SK-N-SH treated with all-trans-retinoic acid at 6 μM for 48 hours (cell line): ENCODE results near the gene SEC23A.
"Not testable (repeated sequence)": the region's sequence is repeated elsewhere in the genome, so short reads cannot be mapped to it uniquely, and the experiment has no call there.

Source experiments
- ATAC-seq: fragments of 200-7000 bp; cut with Tn5 transposase; 3 replicates; pipeline ENCODE4 v1.9.1; 2020; ENCODE audit warnings: mild to moderate bottlenecking, moderate library complexity
- ARNTL ChIP-seq: fragments of 450-650 bp; formaldehyde crosslinking; IDR thresholded peaks from 2 replicates; pipeline ENCODE4 v1.5.0; 2020; ENCODE audit warnings: low read depth, mild to moderate bottlenecking, moderate library complexity, borderline replicate concordance
- BACH2 ChIP-seq: fragments of 250-450 bp; sonication (Bioruptor Pico); IDR thresholded peaks from 2 replicates; pipeline ENCODE4 v1.9.0; 2021; ENCODE audit warnings: mild to moderate bottlenecking, borderline replicate concordance
- CREB5 ChIP-seq: fragments of 250-450 bp; sonication (Bioruptor Pico); IDR thresholded peaks from 2 replicates; pipeline ENCODE4 v1.5.1; 2020; ENCODE audit warnings: low read depth, mild to moderate bottlenecking, moderate library complexity
- CSDC2 ChIP-seq: fragments of 250-450 bp; sonication (Bioruptor Pico); IDR thresholded peaks from 2 replicates; pipeline ENCODE4 v1.5.0; 2020; ENCODE audit warnings: mild to moderate bottlenecking, moderate library complexity
- CSRNP3 ChIP-seq: fragments of 250-450 bp; sonication (Bioruptor Pico); IDR thresholded peaks from 2 replicates; pipeline ENCODE4 v1.5.1; 2021; ENCODE audit warnings: mild to moderate bottlenecking, moderate library complexity
- ESRRG ChIP-seq: fragments of 250-450 bp; sonication (Bioruptor Pico); IDR thresholded peaks from 2 replicates; pipeline ENCODE4 v1.6.1; 2021; ENCODE audit warnings: mild to moderate bottlenecking
- GLIS3 ChIP-seq: fragments of 250-450 bp; sonication (Bioruptor Pico); IDR thresholded peaks from 2 replicates; pipeline ENCODE4 v1.5.0; 2020; ENCODE audit warnings: mild to moderate bottlenecking, moderate library complexity
- ISL1 ChIP-seq: fragments of 250-450 bp; sonication (Bioruptor Pico); IDR thresholded peaks from 2 replicates; pipeline ENCODE4 v2.1.2; 2022; ENCODE audit warnings: mild to moderate bottlenecking, moderate library complexity
- OSR1 ChIP-seq: fragments of 250-450 bp; sonication (Bioruptor Pico); IDR thresholded peaks from 2 replicates; pipeline ENCODE4 v1.8.0; 2022; ENCODE audit warnings: moderate library complexity, mild to moderate bottlenecking, inconsistent platforms
- PATZ1 ChIP-seq: fragments of 250-450 bp; sonication (Bioruptor Pico); IDR thresholded peaks from 2 replicates; pipeline ENCODE4 v1.8.0; 2020; ENCODE audit warnings: mild to moderate bottlenecking, moderate library complexity, borderline replicate concordance
- PPARA ChIP-seq: fragments of 250-450 bp; sonication (Bioruptor Pico); IDR thresholded peaks from 2 replicates; pipeline ENCODE4 v1.5.0; 2020; ENCODE audit warnings: mild to moderate bottlenecking, borderline replicate concordance
- RARB ChIP-seq: fragments of 250-450 bp; sonication (Bioruptor Pico); IDR thresholded peaks from 2 replicates; pipeline ENCODE4 v1.8.0; 2021; ENCODE audit warnings: mild to moderate bottlenecking, moderate library complexity
- SNAI2 ChIP-seq: fragments of 250-450 bp; sonication (Bioruptor Pico); IDR thresholded peaks from 2 replicates; pipeline ENCODE4 v1.5.0; 2020; ENCODE audit warnings: mild to moderate bottlenecking, moderate library complexity
- TCF4 ChIP-seq: fragments of 250-450 bp; sonication (Bioruptor Pico); IDR thresholded peaks from 2 replicates; pipeline ENCODE4 v1.8.0; 2021; ENCODE audit warnings: mild to moderate bottlenecking, moderate library complexity, borderline replicate concordance
- TOX ChIP-seq: fragments of 250-450 bp; sonication (Bioruptor Pico); IDR thresholded peaks from 2 replicates; pipeline ENCODE4 v1.8.0; 2021; ENCODE audit warnings: mild to moderate bottlenecking, moderate library complexity, borderline replicate concordance
- TSHZ2 ChIP-seq: fragments of 250-450 bp; sonication (Bioruptor Pico); IDR thresholded peaks from 2 replicates; pipeline ENCODE4 v1.5.0; 2020; ENCODE audit warnings: mild to moderate bottlenecking, moderate library complexity
- ZC3H10 ChIP-seq: fragments of 250-450 bp; sonication (Bioruptor Pico); IDR thresholded peaks from 2 replicates; pipeline ENCODE4 v1.5.1; 2021; ENCODE audit warnings: mild to moderate bottlenecking, moderate library complexity
- ZFP3 ChIP-seq: fragments of 250-450 bp; sonication (Bioruptor Pico); IDR thresholded peaks from 2 replicates; pipeline ENCODE4 v1.5.0; 2020; ENCODE audit warnings: mild to moderate bottlenecking, moderate library complexity
- ZNF70 ChIP-seq: fragments of 450-650 bp; formaldehyde crosslinking; IDR thresholded peaks from 2 replicates; pipeline ENCODE4 v1.5.0; 2020; ENCODE audit warnings: mild to moderate bottlenecking, moderate library complexity

SEC23A gene

GRCh38 chr14:39102969-39103957 lies at the start of gene SEC23A:
Gene SEC23A (minus strand): TSS chr14:39103235. CDS start chr14:39096118, 7,117 bp downstream.
- peak; percentile 96 for ATAC-seq
- no peak for TF ChIP-seq TCF4
- TF ChIP-seq ZNF70 (CRISPR knock-in tag), result no peak
- no peak for TF ChIP-seq TOX (CRISPR knock-in tag)
- no peak for TF ChIP-seq ISL1 (CRISPR knock-in tag)
- no peak for TF ChIP-seq BACH2 (CRISPR knock-in tag)
- TF ChIP-seq, all 23 proteins: peak for 0

GRCh38 chr14:39145266-39145966 lies 42.4 kb upstream of the SEC23A start:
- ATAC-seq, result no peak
- TF ChIP-seq ARNTL (CRISPR knock-in tag), result no peak
- TF ChIP-seq PPARA (CRISPR knock-in tag), result no peak
- no peak for TF ChIP-seq ZC3H10 (CRISPR knock-in tag)
- no peak for TF ChIP-seq SNAI2 (CRISPR knock-in tag)
- no peak for TF ChIP-seq BACH2 (CRISPR knock-in tag)
- no peak for TF ChIP-seq CSRNP3 (CRISPR knock-in tag)
- no peak for TF ChIP-seq CSDC2 (CRISPR knock-in tag)
- no peak for TF ChIP-seq ISL1 (CRISPR knock-in tag)

- not testable (repeated sequence) for ATAC-seq
These were observed 40.2 kb upstream of the SEC23A start for GRCh38 chr14:39143226-39143625.

GRCh38 chr14:39141623-39142022 lies 38.6 kb upstream of the SEC23A start:
- not testable (repeated sequence) for ATAC-seq

- TF ChIP-seq CSDC2 (CRISPR knock-in tag) (no peak), SNAI2 (CRISPR knock-in tag) (no peak), RARB (CRISPR knock-in tag) (no peak), ZNF70 (CRISPR knock-in tag) (no peak), OSR1 (no peak), TSHZ2 (CRISPR knock-in tag) (no peak), CREB5 (CRISPR knock-in tag) (no peak), ZC3H10 (CRISPR knock-in tag) (no peak), PATZ1 (CRISPR knock-in tag) (no peak), BACH2 (CRISPR knock-in tag) (no peak), ZFP3 (CRISPR knock-in tag) (no peak), PPARA (CRISPR knock-in tag) (no peak), CSRNP3 (CRISPR knock-in tag) (no peak), TOX (CRISPR knock-in tag) (no peak), GLIS3 (CRISPR knock-in tag) (no peak), ARNTL (CRISPR knock-in tag) (no peak), TCF4 (no peak), ESRRG (CRISPR knock-in tag) (no peak)
These were observed 37.1 kb upstream of the SEC23A start for GRCh38 chr14:39140170-39140569.

More at GRCh38 chr14:39140170-39140569, 37.1 kb upstream of the SEC23A start:
- no peak for ATAC-seq
